GF-D8 (cell line): ENCODE results near the gene WFDC1.
"Not testable (repeated sequence)": the region's sequence is repeated elsewhere in the genome, so short reads cannot be mapped to it uniquely, and the experiment has no call there.

Experiments used
- DNase-seq: peaks from one replicate; lab custom pipeline; 2025; lab: John Stamatoyannopoulos, UW

The WFDC1 gene

DNA sequence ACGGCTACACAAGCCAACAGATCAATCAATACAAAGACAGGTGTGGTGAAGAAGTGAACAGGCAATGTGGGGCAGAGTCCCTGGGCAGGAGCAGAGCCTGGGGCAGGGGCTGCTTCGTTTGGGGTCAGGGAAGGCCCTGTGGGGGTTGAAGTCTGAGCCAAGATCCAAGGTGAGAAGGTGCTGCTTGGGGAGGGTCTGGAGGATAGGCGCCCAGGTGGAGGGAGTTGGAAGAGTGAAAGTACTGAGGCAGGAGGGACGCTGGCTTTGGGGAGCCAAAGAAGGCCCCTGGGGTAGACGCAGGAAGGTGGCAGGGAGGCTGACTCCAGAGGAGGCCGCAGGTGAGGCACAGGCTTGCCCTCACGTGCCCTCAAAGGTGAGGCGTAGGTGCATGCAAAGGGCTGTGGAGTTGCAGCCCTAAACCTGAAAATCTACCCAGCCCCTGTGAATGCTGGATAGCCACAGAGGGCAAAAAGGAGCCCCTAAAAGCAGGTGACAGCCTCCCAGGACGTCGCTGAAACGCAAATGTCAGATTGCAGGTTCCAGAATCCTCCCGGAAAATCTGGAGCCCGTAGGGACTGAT is 33.3 kb downstream of the WFDC1 start:
- no peak for DNase-seq

DNA sequence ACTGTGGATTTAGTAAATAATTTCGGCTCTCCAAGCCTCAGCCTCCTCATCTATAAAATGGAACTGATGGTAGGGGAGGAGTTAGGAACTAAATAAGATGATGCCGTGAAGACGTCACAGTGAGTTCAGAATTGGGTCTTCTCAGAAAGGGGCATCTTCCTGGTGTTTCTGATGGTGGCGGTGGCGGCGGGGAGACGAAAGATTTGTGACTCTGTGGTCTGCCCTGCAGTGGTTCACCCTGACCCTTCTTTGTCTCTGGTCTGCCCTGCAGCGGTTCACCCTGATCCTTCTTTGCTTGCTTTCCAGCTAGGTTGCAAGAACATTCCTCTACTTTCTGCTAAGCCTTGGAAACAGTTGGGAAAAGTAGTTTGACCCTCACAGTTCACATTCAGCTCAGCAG is 34.3 kb downstream of the WFDC1 start:
- no peak for DNase-seq

DNA sequence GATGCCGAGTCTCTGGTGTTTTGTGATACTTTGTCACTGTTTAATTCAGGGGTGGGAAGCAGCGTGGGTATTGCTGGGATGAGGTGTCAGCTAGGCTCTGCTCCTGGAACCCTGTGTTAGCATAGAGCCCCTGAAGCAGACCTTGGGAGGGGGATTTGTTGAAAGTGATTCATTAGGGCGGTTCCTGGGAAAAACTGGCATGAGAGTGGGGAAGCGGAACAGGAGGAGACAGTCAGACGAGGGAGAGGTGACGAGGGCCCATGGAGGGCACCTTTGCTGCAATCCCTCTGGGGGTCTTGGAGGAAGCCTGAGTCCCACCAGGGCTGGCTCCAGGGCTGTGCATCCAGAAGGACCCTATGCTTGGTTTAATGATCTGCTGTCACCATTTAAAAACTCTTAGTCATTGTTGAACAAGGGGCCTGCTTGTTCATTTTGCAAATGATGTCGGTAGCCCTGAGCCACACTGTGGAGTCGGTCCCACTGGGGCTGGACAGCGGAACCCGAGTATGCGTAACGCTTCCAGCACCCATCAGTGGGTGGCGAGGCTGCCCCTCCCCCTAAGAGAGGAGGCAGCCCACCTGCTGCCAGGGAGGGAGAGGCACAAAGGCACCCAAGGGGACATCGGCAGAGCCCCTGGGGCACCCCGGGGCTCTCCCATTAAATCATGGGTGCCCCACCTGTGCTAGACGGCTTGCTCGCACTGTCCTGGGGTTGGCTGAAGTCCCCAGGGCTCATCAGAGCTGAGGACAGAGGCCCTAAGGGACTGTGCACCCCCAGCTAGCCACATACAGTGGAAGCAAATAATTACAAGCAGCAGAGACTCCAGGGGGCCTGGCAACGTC is 35.4 kb downstream of the WFDC1 start:
- no peak for DNase-seq

DNA sequence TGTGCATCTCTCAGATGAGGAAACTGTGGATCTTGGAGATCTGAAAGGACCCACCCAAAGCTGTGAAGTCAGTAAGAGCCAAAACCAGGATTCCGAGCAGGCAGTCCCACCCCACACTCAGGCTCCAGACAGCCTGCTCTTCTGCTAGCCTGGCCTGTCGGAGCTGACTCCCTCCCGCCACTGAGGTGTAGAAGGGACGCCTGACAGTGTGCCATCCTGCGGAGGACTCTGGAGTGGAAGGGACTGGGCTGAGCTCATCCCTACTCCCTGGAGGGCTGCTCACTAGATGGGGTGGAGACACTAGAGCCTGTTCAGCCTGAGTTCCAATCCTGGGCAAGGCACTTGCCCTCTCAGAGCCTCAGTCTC is 36.0 kb downstream of the WFDC1 start:
- no peak for DNase-seq

DNA sequence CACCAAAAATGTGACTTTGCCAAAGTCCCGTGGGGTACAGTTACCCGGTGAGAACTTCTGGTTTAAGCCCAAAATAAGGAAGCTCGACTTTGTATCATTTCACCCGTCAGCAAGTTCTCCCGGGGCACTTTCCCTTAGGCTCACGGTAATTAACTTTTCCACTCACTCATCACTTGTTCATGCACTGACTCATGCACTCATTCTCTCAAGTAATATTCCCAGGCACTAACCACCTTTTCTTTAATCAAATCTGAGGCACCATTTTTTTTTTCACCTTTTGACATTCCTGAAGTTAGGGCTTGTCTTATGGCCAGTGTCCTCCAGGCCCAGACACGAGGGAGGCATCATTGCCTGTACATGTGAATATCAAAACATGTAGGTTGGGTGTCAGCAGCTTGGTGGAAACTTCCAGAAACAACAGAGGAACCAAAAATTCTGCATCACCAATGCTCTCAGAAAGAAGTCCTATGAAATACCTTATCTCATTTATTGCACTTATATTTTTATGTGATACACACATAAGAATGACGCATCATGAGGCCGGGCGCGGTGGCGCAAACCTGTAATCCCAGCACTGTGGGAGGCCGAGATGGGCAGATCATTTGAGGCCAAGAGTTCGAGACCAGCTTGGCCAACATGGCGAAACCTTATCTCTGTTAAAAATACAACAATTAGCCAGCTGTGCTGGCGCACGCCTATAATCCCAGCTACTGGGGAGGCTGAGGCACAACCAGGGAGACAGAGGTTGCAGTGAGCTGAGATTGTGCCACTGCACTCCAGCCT is 37.5 kb downstream of the WFDC1 start:
- no peak for DNase-seq

DNA sequence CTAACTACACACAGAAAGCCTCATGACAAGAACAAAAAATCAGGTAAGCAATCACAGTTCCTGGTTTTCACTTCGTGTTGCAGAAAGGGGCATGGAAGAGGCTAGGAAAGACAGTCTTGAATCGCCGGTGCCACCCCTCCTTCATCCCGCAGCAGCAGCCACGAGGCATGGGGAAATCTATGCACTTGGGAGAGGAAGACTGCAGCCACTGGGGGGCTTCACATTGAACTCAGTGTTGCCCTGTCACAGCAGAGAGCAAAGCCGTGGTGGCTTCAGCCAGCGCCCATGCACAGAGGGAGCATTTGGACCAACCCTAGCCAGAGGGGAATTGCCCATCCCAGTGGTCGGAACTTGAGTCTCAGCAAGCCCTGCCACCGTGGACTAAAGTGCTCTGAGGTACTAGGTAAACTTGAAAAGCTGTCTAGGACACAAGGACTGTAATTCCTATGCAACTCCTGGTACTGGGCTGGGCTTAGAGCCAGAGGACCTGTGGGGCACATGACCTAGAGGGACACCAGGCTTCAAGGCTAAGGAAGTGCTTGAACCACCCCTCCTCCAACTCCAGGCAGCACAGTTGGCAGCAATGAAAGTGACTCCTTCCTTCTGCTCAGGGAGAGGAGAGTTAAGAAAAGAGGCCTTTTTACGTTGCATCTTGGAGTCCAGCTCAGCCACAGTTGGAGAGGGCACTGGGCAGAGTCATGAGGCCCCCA is 38.5 kb downstream of the WFDC1 start:
- no peak for DNase-seq

DNA sequence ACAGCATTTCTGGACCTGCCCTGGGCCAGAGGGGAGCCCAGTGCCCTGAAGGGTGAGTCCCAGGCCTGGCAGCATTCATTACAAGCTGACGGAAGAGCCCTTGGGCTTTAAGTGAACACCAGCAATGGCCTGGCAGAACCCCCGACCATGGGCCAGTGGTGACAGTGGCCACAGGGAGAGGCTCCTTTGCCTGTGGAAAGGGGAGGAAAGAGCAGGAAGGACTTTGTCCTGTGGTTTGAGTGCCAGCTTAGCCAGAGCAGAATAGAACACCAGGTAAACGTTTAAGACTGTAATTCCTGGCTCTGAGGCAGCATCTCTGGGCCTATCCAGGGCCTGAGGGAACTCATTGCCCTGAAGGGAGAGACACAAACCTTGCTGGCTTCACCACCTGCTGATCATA is 39.4 kb downstream of the WFDC1 start:
- DNase-seq = no peak

DNA sequence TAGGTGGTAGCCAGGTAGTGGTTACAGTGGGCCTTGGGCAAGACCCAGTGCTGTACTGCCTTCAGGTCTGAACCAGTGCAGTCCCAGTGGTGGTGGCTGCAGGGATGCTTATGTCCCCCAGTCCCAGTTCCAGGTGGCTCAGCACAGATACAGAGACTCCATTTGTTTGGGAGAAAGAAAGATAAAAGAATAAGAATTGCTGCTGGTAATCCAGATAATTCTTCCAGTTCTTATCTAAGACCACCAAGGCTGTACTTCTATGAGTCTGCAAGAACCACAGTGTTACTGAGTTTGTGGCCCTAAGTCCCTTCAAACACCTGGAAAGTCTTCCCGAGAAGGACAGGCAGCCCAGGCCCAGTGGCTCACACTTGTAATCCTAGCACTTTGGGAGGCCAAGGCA is 39.8 kb downstream of the WFDC1 start:
- no peak for DNase-seq

DNA sequence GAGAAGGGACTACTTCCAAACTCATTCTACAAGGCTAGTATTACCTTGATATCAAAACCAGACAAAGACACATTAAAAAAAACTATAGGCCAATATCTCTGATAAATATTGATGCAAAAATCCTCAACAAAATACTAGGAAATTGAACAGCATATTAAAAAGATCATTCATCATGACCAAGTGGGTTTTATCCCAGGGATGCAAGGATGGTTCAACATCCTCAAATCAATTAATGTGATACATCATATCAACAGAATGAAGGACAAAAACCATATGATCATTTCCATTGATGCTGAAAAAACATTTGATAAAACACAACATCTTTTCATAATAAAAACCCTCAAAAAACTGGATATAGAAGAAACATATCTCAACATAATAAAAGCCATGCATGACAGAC is 42.6 kb downstream of the WFDC1 start:
- DNase-seq = not testable (repeated sequence)

DNA sequence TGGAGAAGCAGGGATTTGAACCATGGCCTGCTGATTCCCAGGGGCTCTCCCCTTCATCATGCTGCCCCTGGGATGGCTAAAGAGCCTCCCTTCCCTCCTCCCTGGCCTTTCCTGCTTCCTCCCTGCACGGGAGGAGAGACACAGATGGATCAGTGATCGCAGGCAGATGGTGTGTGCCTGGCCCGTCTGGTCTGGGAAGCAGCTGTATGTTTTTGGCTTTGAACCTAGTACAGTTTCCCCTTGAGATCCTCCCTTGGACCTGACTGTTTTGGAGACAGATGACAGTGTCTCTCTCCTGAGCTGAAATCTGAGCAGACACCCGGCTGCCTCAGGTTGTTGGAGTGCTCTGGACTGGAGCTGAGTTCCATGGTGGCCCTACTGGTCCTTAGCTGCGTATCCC is 44.6 kb downstream of the WFDC1 start:
- no peak for DNase-seq

DNA sequence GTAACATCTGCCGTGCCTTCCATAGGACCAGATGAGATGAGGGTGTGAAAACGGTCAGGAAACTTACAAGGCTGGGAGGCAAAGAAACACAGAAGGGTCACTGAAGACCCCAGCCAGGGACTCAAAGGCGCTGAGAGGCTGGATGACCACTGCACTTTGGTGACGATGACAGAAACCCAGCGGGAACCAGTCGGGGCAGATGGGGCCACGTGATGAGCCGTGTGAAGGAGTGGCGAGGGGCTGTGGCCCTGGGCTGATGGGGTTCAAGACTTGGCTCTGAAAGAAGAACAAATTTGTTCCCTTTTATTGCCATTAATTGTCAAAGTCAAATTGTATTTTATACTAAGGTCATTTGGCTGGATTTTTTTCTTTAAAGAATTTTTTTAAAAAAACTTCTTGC is 45.1 kb downstream of the WFDC1 start:
- DNase-seq = no peak

DNA sequence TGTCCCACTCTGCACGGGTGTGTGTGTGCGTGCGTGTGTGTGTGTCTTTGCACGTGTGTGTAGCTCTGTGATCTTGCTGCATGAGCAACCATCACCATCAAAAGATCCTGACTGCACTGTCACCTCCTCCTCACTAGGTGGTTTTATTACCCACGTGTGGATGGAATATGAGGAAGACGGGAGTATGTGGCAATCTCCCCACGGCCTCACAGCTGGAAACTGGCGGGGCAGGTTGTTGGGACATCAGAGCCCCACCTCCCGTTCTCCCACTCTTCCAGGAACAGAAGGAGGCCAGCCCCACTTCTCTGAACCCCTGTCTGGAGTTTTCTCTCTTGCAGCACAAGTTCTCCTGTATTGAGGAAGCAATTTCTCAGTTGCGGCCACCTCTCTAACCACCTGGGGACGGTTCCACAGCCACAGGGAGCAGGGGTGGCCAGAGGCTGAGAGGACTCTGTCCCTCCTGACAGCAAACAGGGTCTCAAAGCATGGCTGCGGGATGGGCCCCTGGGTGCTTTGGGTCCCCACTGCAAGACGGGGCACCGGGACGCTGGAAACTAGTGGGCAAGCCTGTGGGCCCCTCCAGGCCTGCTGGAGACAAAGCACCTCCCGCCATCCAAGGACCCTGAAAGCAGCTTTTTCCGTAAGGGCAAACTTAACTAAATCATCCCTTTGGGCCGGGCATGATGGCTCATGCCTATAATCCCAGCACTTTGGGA is 45.8 kb downstream of the WFDC1 start:
- peak; percentile 65 for DNase-seq

DNA sequence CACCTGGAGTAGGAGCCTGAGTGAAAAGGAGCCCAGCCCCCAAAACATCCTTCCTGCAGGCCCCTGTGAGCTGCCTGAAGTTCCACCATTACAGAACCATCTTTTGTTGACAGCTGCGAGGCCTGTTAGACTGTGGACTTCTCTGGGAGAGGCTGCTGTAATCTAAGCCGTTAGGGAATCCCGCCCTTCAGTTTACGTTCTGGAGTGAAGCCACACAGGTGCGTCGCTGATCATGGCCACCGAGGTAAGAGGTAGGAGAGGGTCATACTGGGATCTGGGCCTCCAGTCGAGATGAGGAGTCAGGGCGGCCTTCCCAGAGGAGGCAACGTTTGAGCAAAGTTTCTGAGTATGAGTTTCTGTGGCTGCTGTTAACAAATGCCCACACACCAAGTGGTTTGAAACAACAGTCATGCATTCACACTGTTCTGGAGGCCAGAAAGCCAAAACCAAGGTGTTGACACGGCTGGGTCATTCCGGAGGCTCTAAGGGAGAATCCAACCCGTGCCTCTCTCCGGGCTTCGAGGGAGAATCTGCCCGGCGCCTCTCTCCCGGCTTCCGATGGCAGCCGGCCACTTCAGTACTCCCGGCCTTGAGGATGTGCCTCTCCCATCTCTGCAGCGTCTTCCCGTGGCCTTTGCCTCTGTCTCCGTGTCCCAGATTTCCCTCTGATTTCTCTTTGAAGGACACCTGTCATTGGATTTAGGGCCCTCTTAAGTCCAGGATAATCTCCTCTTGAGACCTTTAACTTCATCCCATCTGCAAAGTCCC is 47.0 kb downstream of the WFDC1 start:
- no peak for DNase-seq

DNA sequence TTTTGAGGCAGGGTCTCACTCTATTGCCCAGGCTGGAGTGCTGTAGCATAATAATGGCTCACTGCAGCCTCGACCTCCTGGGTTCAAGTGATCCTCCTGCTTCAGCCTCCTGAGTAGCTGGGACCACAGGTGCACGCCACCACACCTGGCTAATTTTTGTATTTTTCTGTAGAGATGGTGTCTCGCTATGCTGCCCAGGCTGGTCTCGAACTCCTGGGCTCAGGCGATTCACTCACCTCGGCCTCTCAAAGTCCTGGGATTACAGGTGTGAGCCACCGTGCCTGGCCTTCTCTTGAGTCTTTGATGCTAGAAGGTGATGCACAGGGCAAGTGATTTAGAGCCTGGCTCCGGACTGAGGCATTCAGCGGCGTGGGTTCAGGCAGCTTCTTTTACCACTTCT is 49.1 kb downstream of the WFDC1 start:
- DNase-seq = not testable (repeated sequence)

DNA sequence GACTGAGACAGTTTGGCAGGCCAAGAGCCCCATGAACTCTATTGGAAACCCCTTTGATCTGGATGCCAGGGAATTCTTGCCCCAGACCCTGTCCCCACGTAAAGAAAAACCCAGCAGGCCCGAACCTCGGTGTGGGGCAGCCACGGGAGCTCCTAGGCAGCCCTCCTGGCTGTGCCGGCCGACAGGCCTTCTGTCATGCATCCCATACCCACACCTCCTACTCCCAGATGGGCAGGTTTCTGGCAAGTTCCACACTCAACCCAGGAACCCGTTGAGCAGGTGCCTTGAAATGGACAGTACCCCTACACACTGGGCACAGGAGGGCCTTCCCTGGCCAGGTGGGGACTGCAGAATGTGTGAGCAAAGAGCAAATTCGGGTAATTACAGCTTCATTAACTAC is 50.1 kb downstream of the WFDC1 start:
- no peak for DNase-seq

DNA sequence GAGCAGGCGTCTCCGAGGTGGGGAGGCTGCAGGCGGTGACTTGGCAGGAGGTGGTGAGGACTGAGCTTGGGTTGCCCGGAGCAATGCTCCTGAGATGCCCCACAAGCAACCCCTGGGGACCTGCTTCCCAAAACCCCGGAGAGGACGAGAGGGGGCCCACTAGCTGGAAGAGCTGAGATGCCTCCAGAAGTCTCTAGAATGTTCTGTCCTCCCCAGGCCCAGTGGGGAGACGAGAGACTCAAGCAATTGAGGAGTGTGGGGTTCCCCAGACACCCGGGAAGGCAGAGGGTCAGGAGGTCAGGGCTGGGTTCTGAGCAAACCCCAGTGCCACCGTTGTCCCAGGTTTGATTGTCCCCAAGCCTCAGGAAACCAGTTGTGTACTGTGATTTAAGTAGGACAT is 52.5 kb downstream of the WFDC1 start:
- no peak for DNase-seq

DNA sequence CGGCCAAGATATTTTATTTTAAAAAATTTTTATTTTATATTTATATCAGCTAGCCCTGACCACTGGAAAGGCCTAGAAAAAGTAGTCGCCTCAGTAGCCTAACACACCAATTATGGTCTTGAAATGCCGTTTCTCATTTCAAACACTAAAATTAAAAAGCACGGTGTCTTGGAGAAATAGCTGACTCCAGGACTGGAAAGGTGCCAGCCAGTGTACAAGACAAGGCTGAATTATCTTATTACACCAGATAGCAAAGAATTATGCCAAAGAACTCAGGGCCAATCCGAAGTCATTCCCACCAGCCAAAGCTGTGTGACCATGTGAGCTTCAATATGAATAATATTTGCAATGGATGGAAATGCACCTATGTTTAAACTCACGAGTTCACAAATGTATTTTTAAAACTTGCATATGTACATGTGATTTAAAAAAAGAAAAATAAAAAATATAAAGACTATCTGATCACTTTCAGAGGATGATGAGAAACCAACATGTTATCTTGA is 53.8 kb downstream of the WFDC1 start:
- DNase-seq = no peak

DNA sequence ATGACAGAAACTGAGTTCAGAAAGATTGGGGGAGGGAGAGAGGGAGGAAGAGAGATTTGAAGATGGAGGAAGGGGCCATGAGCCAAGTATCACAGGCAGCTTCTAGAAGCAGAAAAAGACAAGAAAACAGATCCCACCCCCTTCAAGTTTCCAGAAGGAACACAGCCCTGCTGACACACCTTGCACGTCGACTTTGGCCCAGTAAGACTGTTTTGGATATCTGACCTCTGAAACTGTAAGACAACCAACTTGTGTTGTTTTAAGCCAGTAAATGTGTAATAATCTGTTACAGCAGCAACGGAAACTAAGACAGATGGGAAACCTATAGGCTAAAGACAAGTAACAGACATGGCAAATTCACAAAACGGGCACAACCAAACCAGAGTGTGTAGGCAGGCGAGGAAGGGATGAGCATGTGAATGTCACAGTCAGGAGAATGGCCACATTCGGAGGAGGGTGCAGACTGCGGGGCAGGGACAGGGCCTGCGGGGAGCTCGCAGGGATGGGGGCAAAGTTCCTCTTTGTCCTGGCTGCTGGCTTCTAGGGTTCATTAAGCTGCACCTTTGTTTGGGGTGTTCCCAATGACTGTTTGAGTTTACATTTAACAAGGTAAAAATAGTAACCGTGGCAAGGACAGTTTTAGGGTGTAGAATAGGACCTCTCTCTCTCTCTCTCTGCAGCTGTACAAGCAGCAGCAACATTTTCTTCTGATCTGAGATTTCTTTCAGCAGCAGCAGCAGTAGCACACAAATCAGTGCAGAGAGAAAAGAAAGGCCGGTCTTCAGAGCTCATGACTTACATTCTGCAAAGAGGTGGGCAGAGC is 55.4 kb downstream of the WFDC1 start:
- no peak for DNase-seq

DNA sequence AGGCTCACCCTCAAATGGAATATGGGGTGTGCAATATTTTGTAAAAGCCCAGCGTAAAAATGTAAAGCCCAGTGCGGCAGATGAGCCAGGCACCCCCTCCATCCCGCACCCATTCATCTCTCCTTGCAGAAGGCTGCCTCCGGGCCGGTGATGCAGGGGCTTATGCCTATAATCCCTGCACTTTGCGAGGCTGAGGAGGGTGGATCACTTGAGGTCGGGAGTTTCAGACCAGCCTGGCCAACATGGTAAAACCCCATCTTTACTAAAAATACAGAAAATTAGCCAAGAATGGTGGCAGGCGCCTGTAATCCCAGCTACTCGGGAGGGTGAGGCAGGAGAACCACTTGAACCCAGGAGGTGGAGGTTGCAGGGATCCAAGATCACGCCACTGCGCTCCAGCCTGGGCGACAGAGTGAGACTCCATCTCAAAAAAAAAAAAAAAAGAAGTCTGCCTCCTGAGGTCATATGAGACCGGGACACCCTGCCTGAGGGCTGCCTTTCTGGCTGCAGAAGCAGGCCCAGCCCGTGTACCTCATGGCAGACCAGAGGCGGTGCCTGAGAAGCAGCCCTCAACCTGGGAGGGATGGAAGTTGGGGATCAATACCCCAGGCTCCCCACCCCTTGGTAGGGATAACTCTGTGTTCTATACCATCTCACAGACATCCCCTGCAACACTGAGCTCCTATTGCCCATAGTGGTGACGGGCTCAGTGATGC is 56.2 kb downstream of the WFDC1 start:
- no peak for DNase-seq
